Activated CD8-positive, alpha-beta T cell treated with anti-CD3 and anti-CD28 coated beads for 36 hours (primary cell): ENCODE results near the gene PPEF2. TPM values are rescaled to one million over a fixed set of nuclear protein-coding genes. Genes with fewer than 3 reads are reported as not detected.
"Not testable (repeated sequence)": the region's sequence is repeated elsewhere in the genome, so short reads cannot be mapped to it uniquely, and the experiment has no call there.

Source experiments
- ATAC-seq: fragments of 200-7000 bp; cut with Tn5 transposase; one replicate; pipeline ENCODE4 v1.10.0; 2021; ENCODE audit warnings: mild to moderate bottlenecking, moderate library complexity
- CTCF ChIA-PET: fragments of 350-600 bp; sonication (Branson Sonifier 250); formaldehyde crosslinking; loops from one replicate; lab custom pipeline; 2021; ENCODE audit warnings: antibody characterized with exemption; lab: Charles Lee
- POLR2A ChIA-PET: fragments of 350-600 bp; sonication (Branson Sonifier 250); formaldehyde crosslinking; loops from one replicate; lab custom pipeline; 2021; ENCODE audit warnings: antibody characterized with exemption; lab: Charles Lee
- DNase-seq: peaks from one replicate; pipeline ENCODE4 v3.0.0-alpha.2; 2020
- H3K27ac Mint-ChIP-seq: one replicate; pipeline ENCODE4 v1.8.0; 2021; ENCODE audit warnings: mild to moderate bottlenecking, mixed read lengths
- H3K27me3 Mint-ChIP-seq: one replicate; pipeline ENCODE4 v1.8.0; 2021; ENCODE audit warnings: mixed read lengths
- H3K36me3 Mint-ChIP-seq: one replicate; pipeline ENCODE4 v1.8.0; 2021; ENCODE audit warnings: low read depth, mixed read lengths
- H3K4me1 Mint-ChIP-seq: one replicate; pipeline ENCODE4 v1.8.0; 2021; ENCODE audit warnings: low read depth, mixed read lengths
- H3K4me3 Mint-ChIP-seq: one replicate; pipeline ENCODE4 v1.8.0; 2021; ENCODE audit warnings: mild to moderate bottlenecking, moderate library complexity, mixed read lengths
- H3K9me3 Mint-ChIP-seq: one replicate; pipeline ENCODE4 v1.8.0; 2021; ENCODE audit warnings: mixed read lengths
- intact Hi-C: fragments of 100-400 bp; cut with micrococcal nuclease; formaldehyde crosslinking; loops from one replicate; pipeline ENCODE4 v1.10.0; 2022
- total RNA-seq, 2 experiments: library from RNA; stranded (reverse); gene quantifications; one replicate each; pipeline ENCODE4 v1.2.3, GENCODE V29; 2021
- TF ChIP-seq, protein P1 (sequence below): fragments of 200-600 bp; IDR thresholded peaks from one replicate; pipeline ENCODE4 v1.8.0; 2022; ENCODE audit warnings: antibody characterized with exemption, mild to moderate bottlenecking

PPEF2 gene
- total RNA-seq, 2 experiments from 2014 or later, result 0.11 to 0.25 TPM

DNA sequence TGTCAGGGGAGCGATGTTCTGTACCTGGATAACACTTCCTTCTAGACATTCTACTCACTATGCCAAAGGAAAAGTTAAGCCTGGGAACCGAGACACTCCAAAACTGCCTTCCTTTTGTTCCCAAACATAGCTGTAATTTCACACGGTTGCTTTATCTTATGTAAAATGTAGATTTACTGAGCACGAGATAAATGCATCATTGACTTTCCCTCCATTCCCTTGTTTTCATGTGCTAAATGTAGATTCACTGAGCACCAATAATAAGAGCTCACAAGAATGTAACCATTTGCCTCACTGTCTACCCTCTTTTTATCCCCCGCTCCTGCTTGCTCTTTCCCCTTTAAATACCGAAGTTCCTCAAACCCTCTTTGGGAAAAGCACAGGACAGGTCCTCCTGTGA, 10.7 kb upstream of the PPEF2 start:
- DNase-seq (no peak), ATAC-seq (no peak)
- no peaks in the 10 kb centered on the region for H3K27me3 Mint-ChIP-seq
- H3K27ac Mint-ChIP-seq, result no peak overlapping the region
- TF ChIP-seq, protein P1, sequence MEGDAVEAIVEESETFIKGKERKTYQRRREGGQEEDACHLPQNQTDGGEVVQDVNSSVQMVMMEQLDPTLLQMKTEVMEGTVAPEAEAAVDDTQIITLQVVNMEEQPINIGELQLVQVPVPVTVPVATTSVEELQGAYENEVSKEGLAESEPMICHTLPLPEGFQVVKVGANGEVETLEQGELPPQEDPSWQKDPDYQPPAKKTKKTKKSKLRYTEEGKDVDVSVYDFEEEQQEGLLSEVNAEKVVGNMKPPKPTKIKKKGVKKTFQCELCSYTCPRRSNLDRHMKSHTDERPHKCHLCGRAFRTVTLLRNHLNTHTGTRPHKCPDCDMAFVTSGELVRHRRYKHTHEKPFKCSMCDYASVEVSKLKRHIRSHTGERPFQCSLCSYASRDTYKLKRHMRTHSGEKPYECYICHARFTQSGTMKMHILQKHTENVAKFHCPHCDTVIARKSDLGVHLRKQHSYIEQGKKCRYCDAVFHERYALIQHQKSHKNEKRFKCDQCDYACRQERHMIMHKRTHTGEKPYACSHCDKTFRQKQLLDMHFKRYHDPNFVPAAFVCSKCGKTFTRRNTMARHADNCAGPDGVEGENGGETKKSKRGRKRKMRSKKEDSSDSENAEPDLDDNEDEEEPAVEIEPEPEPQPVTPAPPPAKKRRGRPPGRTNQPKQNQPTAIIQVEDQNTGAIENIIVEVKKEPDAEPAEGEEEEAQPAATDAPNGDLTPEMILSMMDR, result no peak
- intact Hi-C loops, result loop anchor here (10.0 kb wide), 1 partner anchor 172 kb away; no protein-coding TSS in a partner anchor
- H3K36me3 Mint-ChIP-seq, result peaks cover 33% of the 10 kb centered on the region
- peaks cover 8% of the 10 kb centered on the region for H3K9me3 Mint-ChIP-seq
- no peaks in the 10 kb centered on the region for H3K4me1 Mint-ChIP-seq
- ChIA-PET POLR2A (no interaction called here), CTCF (interaction anchor here (1.2 to 1.7 kb wide), 2 partner anchors 18 to 83 kb away, joined by 3 to 12 read pairs; no protein-coding TSS in a partner anchor)
- no peak overlapping the region for H3K4me3 Mint-ChIP-seq

- H3K9me3 Mint-ChIP-seq, H3K4me1 Mint-ChIP-seq, H3K27ac Mint-ChIP-seq, H3K4me3 Mint-ChIP-seq, H3K27me3 Mint-ChIP-seq, ATAC-seq, DNase-seq, POLR2A ChIA-PET: not testable (repeated sequence)
- H3K36me3 Mint-ChIP-seq, result peaks cover 31% of the 10 kb centered on the region
- intact Hi-C loops, result loop anchor here (10.0 kb wide), 1 partner anchor 174 kb away; no protein-coding TSS in a partner anchor
- CTCF ChIA-PET, result interaction anchor here (1.3 to 10.1 kb wide), 2 partner anchors 16 to 83 kb away, joined by 3 to 71 read pairs; no protein-coding TSS in a partner anchor
Measured at GRCh38 chr4:75910831-75911230, 8.6 kb upstream of the PPEF2 start.

DNA sequence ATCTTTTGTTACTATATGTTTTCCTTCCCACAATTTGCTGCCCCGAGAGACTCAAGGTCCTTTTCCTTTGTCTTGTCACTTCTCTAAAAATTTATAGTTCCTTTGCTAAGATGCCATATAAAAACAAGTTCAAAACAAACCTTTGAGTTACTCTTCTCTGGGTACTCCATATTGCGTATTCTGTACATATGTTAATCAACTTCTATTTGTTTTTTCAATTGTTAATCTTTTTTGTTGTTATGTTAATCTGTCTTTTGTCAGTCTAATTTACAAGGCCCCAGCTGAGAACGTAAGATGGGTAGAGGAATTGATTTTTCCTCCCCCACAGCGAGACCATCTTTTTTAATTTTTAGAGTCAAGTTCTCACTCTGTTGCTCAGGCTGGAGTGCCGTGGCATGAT, 7.2 kb upstream of the PPEF2 start:
- Mint-ChIP-seq H3K4me3 (no peak overlapping the region), H3K36me3 (peaks cover 24% of the 10 kb centered on the region), H3K9me3 (peaks cover 8% of the 10 kb centered on the region), H3K27ac (no peak overlapping the region), H3K27me3 (no peaks in the 10 kb centered on the region), H3K4me1 (no peaks in the 10 kb centered on the region)
- TF ChIP-seq, protein P1, result no peak
- ChIA-PET POLR2A (interaction anchor here (0.6 kb wide), 1 partner anchor 200 kb away, joined by 3 read pairs; no protein-coding TSS in a partner anchor), CTCF (interaction anchor here (1.3 to 10.1 kb wide), 2 partner anchors 15 to 82 kb away, joined by 3 to 71 read pairs; no protein-coding TSS in a partner anchor)
- intact Hi-C loops, result no loop called here
- no peak for ATAC-seq
- no peak for DNase-seq

- no peaks in the 10 kb centered on the region for H3K27me3 Mint-ChIP-seq
- peaks cover 19% of the 10 kb centered on the region for H3K36me3 Mint-ChIP-seq
- intact Hi-C loops, result no loop called here
- H3K9me3 Mint-ChIP-seq, result peaks cover 8% of the 10 kb centered on the region
- no peak for DNase-seq
- H3K4me3 Mint-ChIP-seq, result no peak overlapping the region
- H3K4me1 Mint-ChIP-seq, result no peaks in the 10 kb centered on the region
- TF ChIP-seq, protein P1, result no peak
- no peak overlapping the region for H3K27ac Mint-ChIP-seq
- POLR2A ChIA-PET, result no interaction called here
- ATAC-seq, result no peak
- CTCF ChIA-PET, result interaction anchor here (1.0 to 10.1 kb wide), 3 partner anchors 8 to 61 kb away, joined by 3 to 71 read pairs (median 18); no protein-coding TSS in a partner anchor
Measured at GRCh38 chr4:75908555-75908954, 6.3 kb upstream of the PPEF2 start.

GRCh38 chr4:75907966-75908365, 5.7 kb upstream of the PPEF2 start:
- intact Hi-C loops, result no loop called here
- ATAC-seq (no peak), DNase-seq (no peak)
- H3K9me3 Mint-ChIP-seq, result peaks cover 8% of the 10 kb centered on the region
- no peaks in the 10 kb centered on the region for H3K27me3 Mint-ChIP-seq
- CTCF ChIA-PET, result interaction anchor here (0.8 to 10.1 kb wide), 4 partner anchors 9 to 108 kb away, joined by 3 to 71 read pairs (median 10); no protein-coding TSS in a partner anchor
- H3K4me3 Mint-ChIP-seq, result no peak overlapping the region
- POLR2A ChIA-PET, result no interaction called here
- no peaks in the 10 kb centered on the region for H3K4me1 Mint-ChIP-seq
- H3K27ac Mint-ChIP-seq, result no peak overlapping the region
- H3K36me3 Mint-ChIP-seq, result peaks cover 16% of the 10 kb centered on the region
- TF ChIP-seq, protein P1, result no peak
